Renal pelvis (tissue), 4 donors: Measurements from ENCODE around the gene TBC1D4. TPM values are rescaled to one million over a fixed set of nuclear protein-coding genes. Genes with fewer than 3 reads are reported as not detected.
"Not testable (repeated sequence)": the region's sequence is repeated elsewhere in the genome, so short reads cannot be mapped to it uniquely, and the experiment has no call there.

Experiments
- DNase-seq: peaks from one replicate; pipeline ENCODE4 v3.0.0-alpha.2; 2013
- polyA plus RNA-seq, 3 donors: library from polyadenylated mRNA; unstranded; fragments of 120-200 nt; gene quantifications; one replicate each; pipeline ENCODE4 v1.2.1, GENCODE V29; 2013; ENCODE audit not compliant: insufficient read length in 3 of 3

TBC1D4 gene
- polyA plus RNA-seq, 3 donors: 46.9 to 50.4 (median 48.1) TPM

- DNase-seq: no peak
Measured at GRCh38 chr13:75325711-75326110, 156.3 kb downstream of the TBC1D4 start.

GRCh38 chr13:75324413-75324940 is 157.5 kb downstream of the TBC1D4 start:
- DNase-seq: no peak

GRCh38 chr13:75321084-75321483 is 160.9 kb downstream of the TBC1D4 start:
- DNase-seq: no peak

GRCh38 chr13:75319254-75319653 is 162.7 kb downstream of the TBC1D4 start:
- no peak for DNase-seq

- DNase-seq: no peak
Measured at GRCh38 chr13:75318138-75318833, 163.7 kb downstream of the TBC1D4 start.

- no peak for DNase-seq
Measured at GRCh38 chr13:75316427-75316826, 165.5 kb downstream of the TBC1D4 start.

- no peak for DNase-seq
Measured at GRCh38 chr13:75312884-75313520, 169.0 kb downstream of the TBC1D4 start.

GRCh38 chr13:75309981-75310580 is 171.9 kb downstream of the TBC1D4 start:
- DNase-seq: no peak

GRCh38 chr13:75308222-75308621 is 173.7 kb downstream of the TBC1D4 start:
- no peak for DNase-seq

- DNase-seq: no peak
Measured at GRCh38 chr13:75307370-75307949, 174.5 kb downstream of the TBC1D4 start.

- DNase-seq: not testable (repeated sequence)
Measured at GRCh38 chr13:75306967-75307366, 175.0 kb downstream of the TBC1D4 start.

- no peak for DNase-seq
Measured at GRCh38 chr13:75305059-75305458, 176.9 kb downstream of the TBC1D4 start.

- DNase-seq: no peak
Measured at GRCh38 chr13:75303263-75303662, 178.7 kb downstream of the TBC1D4 start.

GRCh38 chr13:75302071-75302698 is 179.8 kb downstream of the TBC1D4 start:
- no peak for DNase-seq

- DNase-seq: no peak
Measured at GRCh38 chr13:75299913-75300862, 181.8 kb downstream of the TBC1D4 start.

GRCh38 chr13:75299246-75299645 is 182.7 kb downstream of the TBC1D4 start:
- DNase-seq: no peak

- DNase-seq: no peak
Measured at GRCh38 chr13:75296641-75297040, 185.3 kb downstream of the TBC1D4 start.

- DNase-seq: no peak
Measured at GRCh38 chr13:75295201-75295600, 186.8 kb downstream of the TBC1D4 start.

- no peak for DNase-seq
Measured at GRCh38 chr13:75294110-75294509, 187.9 kb downstream of the TBC1D4 start.

GRCh38 chr13:75285310-75285709 is 196.7 kb downstream of the TBC1D4 start:
- no peak for DNase-seq

- DNase-seq: no peak
Measured at GRCh38 chr13:75279834-75280369, 202.1 kb downstream of the TBC1D4 start.
